ENCODE data around the gene RBM20. TPM values are rescaled to one million over a fixed set of nuclear protein-coding genes. Genes with fewer than 3 reads are reported as not detected.

The RBM20 gene
- total and polyA plus RNA-seq, 12 donors = 0.07 to 2.3 (median 0.28) TPM; not detected in 2

DNA sequence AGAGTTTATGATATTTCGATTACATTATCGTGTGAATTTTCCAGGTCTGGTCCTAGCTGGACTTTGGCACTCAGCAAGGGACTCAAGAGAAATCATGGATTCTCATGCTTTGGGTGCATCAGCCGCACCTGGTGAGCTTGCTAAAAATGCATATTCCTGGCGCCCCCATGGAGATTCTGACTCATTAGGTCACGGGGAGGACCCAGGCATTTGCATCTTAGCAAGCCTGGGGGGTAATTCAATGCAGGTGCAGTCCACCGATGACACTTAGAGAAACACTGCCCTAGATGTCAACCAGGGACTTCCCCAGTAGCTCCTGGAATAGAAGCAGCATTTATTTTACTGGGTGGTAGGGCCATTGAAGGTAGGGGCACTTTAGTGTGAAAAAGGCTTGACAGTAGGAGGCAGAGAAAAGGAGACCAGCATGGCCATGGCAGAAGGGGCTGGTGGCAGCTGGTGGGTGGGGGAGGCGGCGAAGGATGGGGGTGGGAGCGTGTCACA is 197.7 kb downstream of the RBM20 start:
- DNase-seq = no peak
- no peaks in the 10 kb centered on the region for H3K27me3 ChIP-seq
- H3K36me3 ChIP-seq (replicated peaks in 1 of 2) = no peaks in the 10 kb centered on the region
- no peak overlapping the region for H3K27ac ChIP-seq
- H3K4me1 ChIP-seq (replicated peaks in 1 of 2) = peaks cover 11 to 26% of the 10 kb centered on the region in 2 donors
- H3K4me3 ChIP-seq = no peak overlapping the region
- H3K9me3 ChIP-seq (replicated peaks in 1 of 3) = no peaks in the 10 kb centered on the region
- no peak for TF ChIP-seq POLR2A (IDR thresholded peaks at IDR 0.05)
- TF ChIP-seq, protein P1, sequence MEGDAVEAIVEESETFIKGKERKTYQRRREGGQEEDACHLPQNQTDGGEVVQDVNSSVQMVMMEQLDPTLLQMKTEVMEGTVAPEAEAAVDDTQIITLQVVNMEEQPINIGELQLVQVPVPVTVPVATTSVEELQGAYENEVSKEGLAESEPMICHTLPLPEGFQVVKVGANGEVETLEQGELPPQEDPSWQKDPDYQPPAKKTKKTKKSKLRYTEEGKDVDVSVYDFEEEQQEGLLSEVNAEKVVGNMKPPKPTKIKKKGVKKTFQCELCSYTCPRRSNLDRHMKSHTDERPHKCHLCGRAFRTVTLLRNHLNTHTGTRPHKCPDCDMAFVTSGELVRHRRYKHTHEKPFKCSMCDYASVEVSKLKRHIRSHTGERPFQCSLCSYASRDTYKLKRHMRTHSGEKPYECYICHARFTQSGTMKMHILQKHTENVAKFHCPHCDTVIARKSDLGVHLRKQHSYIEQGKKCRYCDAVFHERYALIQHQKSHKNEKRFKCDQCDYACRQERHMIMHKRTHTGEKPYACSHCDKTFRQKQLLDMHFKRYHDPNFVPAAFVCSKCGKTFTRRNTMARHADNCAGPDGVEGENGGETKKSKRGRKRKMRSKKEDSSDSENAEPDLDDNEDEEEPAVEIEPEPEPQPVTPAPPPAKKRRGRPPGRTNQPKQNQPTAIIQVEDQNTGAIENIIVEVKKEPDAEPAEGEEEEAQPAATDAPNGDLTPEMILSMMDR (IDR thresholded peaks at IDR 0.05) = no peak
- intact Hi-C loops (cut with DNase I) = no loop called here
- WGBS, 4 donors = 80 to 96% (median 88%) methylated on average over 6 to 9 of the region's 9 CpGs

GRCh38 chr10:110842326-110842904 is 198.3 kb downstream of the RBM20 start:
- 72 to 82% (median 80%) methylated on average over 7 of the region's 7 CpGs for WGBS, 4 donors
- Histone ChIP-seq H3K9me3 (replicated peaks in 1 of 3) (no peaks in the 10 kb centered on the region), H3K4me3 (no peak overlapping the region), H3K27ac (no peak overlapping the region), H3K36me3 (replicated peaks in 1 of 2) (no peaks in the 10 kb centered on the region), H3K27me3 (no peaks in the 10 kb centered on the region), H3K4me1 (replicated peaks in 1 of 2) (peaks cover 5 to 20% of the 10 kb centered on the region in 2 donors)
- DNase-seq = no peak
- intact Hi-C loops (cut with DNase I) = no loop called here
- TF ChIP-seq, protein P1 (IDR thresholded peaks at IDR 0.05) = no peak

- H3K9me3 ChIP-seq (replicated peaks in 1 of 3) = no peaks in the 10 kb centered on the region
- TF ChIP-seq, protein P1 (IDR thresholded peaks at IDR 0.05) = no peak
- no peak for TF ChIP-seq POLR2A (IDR thresholded peaks at IDR 0.05)
- H3K36me3 ChIP-seq (replicated peaks in 1 of 2) = no peaks in the 10 kb centered on the region
- H3K27ac ChIP-seq = no peak overlapping the region
- intact Hi-C loops (cut with DNase I) = no loop called here
- no peaks in the 10 kb centered on the region for H3K27me3 ChIP-seq
- peaks cover 0 to 14% of the 10 kb centered on the region in 2 donors for H3K4me1 ChIP-seq (replicated peaks in 1 of 2)
- DNase-seq = no peak
- H3K4me3 ChIP-seq = no peak overlapping the region
- WGBS, 4 donors = 53 to 73% (median 63%) methylated on average over 2 of the region's 2 CpGs
Observed at GRCh38 chr10:110843031-110843430, 198.9 kb downstream of the RBM20 start.

- DNase-seq = no peak
Observed at GRCh38 chr10:110843796-110844616, 199.9 kb downstream of the RBM20 start.

More at GRCh38 chr10:110843796-110844616, 199.9 kb downstream of the RBM20 start:
- H3K4me3 ChIP-seq = no peak overlapping the region
- TF ChIP-seq, protein P1 (IDR thresholded peaks at IDR 0.05) = no peak
- TF ChIP-seq POLR2A (IDR thresholded peaks at IDR 0.05) = no peak
- no peak overlapping the region for H3K27ac ChIP-seq
- 83 to 84% (median 83%) methylated on average over 6 to 8 of the region's 8 CpGs for whole genome bisulfite sequencing, 4 donors
- no peaks in the 10 kb centered on the region for H3K9me3 ChIP-seq (replicated peaks in 1 of 3)
- no peaks in the 10 kb centered on the region for H3K27me3 ChIP-seq
- H3K4me1 ChIP-seq (replicated peaks in 1 of 2) = peaks cover 0 to 10% of the 10 kb centered on the region in 2 donors
- no peaks in the 10 kb centered on the region for H3K36me3 ChIP-seq (replicated peaks in 1 of 2)
- intact Hi-C loops (cut with DNase I) = no loop called here

Data from adrenal gland (tissue), 12 donors.